RCC 7860 (cell line): ENCODE data around the gene OGT.
"Not testable (repeated sequence)": the region's sequence is repeated elsewhere in the genome, so short reads cannot be mapped to it uniquely, and the experiment has no call there.

ENCODE experiments used
- DNase-seq: peaks from one replicate; pipeline ENCODE4 v3.0.0-alpha.2; 2015; ENCODE audit warnings: low spot score
- FAIRE-seq: peaks from 2 replicates; lab custom pipeline; 2012; peaks lifted over from hg19 to GRCh38; lab: Jason Lieb, UNC

Gene OGT

DNA sequence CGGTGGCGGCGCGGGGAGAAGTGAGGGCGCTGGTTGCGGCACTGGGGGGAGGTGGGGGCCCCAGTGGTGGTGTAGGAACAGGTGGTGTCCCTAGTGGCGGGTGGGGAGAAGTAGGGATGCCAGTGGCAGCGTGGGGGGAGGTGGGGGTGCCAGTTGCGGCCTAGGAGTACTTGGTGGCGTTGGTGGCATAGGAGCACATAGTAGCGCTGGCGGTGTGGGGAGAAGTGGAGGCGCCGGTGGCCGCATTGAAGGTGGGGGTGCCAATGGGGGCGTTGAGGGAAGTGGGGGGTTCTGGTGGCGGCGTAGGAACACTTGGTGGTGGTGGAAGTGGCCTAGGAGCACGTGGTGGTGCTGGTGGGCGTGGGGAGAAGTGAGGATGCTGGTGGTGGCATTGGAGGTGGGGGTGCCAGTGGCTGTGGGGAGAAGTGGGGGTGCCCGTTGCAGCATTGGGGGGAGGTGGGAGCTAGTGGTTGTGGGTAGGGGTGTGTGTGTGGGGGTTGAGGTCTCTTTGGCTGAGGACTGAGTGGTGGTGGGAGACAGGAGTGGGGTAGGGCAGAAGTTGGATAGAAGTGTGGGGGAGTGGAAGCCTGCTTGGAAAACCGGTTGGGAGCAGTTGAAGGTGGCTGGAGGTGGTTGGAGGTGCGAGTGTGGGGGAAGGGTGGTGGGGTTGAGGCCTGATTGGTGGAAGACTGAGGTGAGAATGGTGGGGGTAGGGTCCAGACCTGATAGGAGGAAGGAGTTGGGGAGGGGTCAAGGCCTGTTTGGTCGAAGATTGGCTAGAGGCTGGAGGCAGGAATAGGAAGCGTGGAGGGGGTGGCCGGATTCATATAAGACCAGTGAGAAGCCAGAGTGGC, 46.5 kb downstream of the OGT start:
- DNase-seq (no peak), FAIRE-seq (no peak)

- FAIRE-seq (no peak), DNase-seq (no peak)
These were observed 47.1 kb downstream of the OGT start for GRCh38 chrX:71579990-71580380.

GRCh38 chrX:71581210-71581609, 48.3 kb downstream of the OGT start:
- FAIRE-seq (no peak), DNase-seq (no peak)

- DNase-seq (no peak), FAIRE-seq (no peak)
These were observed 54.0 kb downstream of the OGT start for GRCh38 chrX:71586929-71587328.

DNA sequence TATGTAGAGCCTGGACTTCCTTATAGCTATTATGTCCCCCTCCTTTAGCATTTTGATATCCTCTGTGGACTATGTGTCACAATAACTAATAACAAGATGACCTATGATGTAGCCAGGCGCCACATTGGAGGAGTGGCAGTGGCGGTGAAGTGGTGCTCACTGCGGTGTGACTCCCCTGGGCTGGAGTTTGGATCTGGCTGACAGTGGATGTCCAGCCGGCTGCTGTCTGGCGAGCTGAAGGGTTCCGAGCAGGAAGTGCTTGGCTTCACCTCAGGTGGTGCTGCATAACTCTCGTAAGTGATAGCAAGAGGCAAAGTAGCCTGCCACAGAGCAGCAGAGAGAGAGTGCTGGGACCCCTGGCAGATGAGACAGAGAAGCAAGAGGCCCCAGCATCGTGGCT, 60.3 kb downstream of the OGT start:
- DNase-seq, FAIRE-seq: not testable (repeated sequence)

DNA sequence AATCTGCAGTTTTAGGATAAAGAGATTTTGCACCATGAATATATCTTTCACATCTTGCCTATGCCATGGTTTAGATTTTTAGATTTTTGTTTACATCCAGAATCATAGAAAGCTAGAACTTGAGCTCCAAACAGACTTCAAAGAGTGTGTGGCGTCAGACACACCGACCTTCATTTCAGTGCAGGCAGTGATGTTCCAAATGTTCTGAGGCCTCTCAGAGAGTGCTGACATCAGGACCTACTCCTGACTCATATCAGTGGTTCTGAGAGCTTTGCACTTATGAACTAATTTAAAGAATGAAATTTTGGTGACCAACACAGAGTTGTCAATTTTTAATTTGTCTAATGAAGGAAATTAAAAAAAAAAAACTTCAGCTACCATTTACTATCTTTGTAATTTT, 67.1 kb downstream of the OGT start:
- FAIRE-seq (no peak), DNase-seq (no peak)

- no peak for DNase-seq
- no peak for FAIRE-seq
These were observed 70.7 kb downstream of the OGT start for GRCh38 chrX:71603618-71604017.

GRCh38 chrX:71604141-71604540, 71.2 kb downstream of the OGT start:
- FAIRE-seq (no peak), DNase-seq (no peak)

DNA sequence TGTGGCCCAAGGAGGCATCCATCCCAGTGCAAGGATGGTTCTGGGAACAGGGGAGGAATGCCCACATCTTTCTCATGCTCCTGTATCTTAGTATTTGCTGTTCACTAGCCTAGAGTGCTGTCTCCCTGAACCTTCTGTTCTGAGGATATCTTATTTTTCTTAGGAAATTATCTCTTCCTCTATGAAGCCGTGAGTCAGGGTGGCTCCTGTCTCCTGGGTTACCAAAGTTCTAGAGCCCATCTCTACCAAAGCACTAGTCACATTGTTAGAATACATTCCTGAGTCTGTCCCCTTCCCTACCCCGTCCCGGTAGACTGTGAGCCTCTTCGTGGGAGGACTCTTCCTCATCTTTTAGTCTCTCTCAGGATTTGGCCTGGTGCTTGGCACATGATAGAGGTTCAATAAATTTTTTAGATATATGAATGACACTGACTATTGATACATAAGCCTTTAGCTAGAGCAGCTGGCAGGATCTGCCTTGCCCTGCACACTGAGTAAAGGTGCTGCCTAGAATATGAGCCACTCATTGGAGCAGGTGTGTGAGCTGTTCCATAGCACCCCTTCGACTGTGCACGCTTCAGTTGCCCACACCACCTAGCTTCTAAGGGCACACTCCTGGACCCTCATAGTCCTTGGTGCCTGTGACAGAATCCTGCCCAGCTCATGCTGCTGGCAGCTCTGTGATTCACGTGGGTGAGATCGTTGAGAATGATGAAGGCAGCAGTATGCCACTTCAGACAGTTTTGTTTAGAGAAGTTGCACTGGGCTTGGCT, 72.1 kb downstream of the OGT start:
- DNase-seq (no peak), FAIRE-seq (no peak)

DNA sequence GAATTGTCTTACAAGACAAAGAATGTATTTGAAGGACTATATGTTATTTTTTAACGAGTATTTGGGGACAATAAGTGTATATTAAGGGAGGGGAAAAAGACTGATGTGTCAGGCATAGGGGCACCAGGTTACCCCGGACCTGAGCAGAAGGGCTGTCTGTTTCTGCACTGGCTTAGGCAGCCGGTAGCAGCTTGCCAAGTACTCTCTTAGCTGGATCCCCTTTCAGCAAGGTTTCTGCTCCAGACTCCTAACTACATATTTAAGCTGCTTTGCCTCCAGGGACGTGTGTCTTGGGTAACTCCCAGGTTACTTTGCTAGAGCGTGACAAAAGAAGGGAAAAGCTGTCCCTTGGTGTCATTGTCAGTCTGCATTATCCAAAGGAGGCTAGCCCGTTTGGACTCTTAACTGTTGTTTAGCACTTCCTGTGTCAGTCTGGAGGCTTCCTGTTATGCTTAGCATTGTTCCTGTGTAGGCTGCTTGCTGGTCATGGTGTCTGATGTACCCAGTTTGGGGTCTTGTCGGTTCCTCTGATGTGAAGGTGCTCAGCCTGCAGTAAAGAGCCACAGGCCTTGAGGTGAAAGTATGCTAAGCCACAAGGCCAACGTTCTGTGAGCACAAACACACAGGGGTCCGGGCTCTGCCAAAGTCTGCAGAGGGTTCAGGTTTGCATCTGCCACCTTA, 73.8 kb downstream of the OGT start:
- no peak for DNase-seq
- no peak for FAIRE-seq

DNA sequence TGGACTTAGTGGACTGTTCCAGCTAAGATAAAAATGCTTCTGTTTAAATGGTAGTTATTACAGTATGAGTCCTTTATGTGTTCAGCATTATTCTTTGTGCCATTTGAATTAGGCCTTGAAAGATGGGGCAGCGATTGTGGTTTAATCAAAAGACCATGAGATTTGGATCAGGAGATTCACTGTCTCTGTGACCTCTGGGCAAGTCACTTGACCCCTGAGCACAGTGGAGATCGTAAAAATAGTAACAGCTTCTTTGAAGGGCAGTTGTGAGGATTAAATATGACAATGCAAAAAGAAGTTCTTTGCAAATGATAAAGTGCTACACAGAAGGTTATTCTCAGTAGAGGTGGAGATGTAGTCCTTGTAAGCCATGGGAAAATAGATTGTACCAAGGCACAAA, 74.6 kb downstream of the OGT start:
- DNase-seq (no peak), FAIRE-seq (no peak)

- FAIRE-seq (no peak), DNase-seq (no peak)
These were observed 76.3 kb downstream of the OGT start for GRCh38 chrX:71609095-71609750.

DNA sequence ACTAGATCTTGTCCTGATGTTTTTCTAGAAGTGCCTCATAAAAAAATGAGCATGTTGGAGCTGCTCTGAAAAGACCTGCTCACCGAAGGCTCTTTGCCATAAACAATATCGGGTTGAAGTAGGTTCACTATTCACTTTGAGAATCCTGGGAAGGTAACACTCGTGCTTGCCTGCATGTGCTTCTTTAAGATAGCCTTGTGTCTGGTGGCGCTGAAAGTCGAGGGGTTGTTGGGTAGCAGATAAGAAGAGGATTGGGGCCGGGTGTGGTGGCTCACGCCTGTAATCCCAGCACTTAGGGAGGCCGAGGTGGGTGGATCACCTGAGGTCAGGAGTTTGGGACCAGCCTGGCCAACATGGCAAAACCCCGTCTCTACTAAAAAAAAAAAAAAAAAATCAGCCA, 78.8 kb downstream of the OGT start:
- FAIRE-seq, DNase-seq: not testable (repeated sequence)

DNA sequence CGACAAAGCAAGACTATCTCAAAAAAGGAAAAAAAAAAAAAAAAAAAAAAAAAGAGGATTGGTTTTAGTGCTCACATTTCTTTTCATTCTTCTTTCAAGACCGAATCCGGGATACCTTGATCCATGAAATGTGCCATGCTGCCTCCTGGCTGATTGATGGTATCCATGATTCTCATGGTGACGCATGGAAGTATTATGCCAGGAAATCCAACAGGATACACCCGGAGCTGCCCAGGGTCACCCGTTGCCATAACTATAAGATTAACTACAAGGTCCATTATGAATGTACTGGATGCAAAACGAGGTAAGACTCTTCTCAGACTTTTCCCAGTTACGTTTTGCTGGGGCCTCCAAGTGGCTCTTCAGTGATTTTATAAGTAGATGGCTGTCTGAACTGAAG, 79.4 kb downstream of the OGT start:
- DNase-seq = no peak
- FAIRE-seq = no peak

DNA sequence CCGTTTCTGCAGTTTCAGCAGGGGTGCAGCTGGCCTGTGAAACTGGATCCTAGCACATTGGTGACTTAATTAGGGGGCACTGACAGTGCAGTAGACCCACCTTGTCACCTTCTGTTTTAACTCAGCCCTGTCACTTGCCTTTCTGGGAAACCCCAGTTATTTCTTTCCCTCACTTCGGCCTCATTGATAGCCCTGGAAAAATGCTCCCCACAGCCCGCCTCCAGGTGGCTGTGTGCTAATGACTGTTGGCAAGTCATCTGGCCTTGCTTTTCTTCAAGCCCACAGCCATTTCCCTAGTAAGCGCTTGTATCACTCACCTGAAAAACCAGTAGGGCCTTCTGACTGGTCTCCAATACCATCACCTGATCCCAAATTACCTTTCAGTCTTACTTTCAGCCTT, 82.2 kb downstream of the OGT start:
- DNase-seq (no peak), FAIRE-seq (no peak)

GRCh38 chrX:71615954-71616353, 83.0 kb downstream of the OGT start:
- DNase-seq (no peak), FAIRE-seq (no peak)

DNA sequence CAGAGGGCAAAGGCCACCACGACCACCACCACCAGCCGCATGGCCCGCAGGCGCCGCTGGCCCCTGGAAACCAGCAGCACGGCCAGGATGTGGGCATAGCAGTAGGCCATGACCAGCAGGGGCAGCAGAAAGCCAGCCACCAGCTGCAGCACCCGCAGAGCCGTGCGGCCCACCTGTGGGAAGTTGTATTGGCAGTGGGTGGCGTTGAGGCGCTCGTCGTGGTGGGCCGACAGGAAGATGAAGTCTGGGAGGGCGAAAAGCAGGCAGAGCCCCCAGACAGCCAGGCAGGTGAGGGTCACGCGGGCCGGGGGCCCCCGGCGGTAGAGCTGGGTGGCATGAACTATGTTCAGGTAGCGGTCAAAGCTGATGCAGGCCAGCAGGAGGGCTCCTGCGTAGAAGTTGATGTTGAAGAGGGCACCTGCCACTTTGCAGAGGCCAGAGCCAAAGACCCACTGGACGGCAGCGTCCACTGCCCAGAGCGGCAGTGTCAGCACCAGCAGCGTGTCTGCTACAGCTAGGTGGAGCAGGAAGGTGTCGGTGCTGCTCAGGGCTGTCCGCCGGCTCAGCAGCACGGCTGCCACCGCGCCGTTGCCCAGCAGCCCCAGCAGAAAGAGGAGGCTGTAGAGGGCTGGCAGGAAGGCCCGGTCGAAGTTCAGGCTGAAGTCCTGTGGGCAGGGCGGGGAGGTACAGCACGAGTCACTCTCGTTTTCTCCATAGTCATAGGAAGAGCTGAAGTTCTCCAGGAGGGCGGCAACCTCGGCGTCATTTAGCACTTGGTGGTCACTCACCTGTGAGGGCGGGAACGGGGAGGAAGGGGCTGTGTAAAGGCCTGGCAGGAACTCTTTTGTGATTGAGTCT, 84.0 kb downstream of the OGT start:
- no peak for DNase-seq
- FAIRE-seq = no peak

- no peak for FAIRE-seq
These were observed 84.8 kb downstream of the OGT start for GRCh38 chrX:71617742-71618141.

GRCh38 chrX:71618303-71618721, 85.4 kb downstream of the OGT start, which contains the start of gene CXCR3:
CXCR3 (minus strand) TSS chrX:71618511; CDS start chrX:71618449, 62 bp downstream.
- DNase-seq (peak; percentile 43), FAIRE-seq (no peak)

More at GRCh38 chrX:71617742-71618141, 84.8 kb downstream of the OGT start:
- no peak for DNase-seq

GRCh38 chrX:71618787-71619186, 85.9 kb downstream of the OGT start:
- no peak for FAIRE-seq
- no peak for DNase-seq
